Central memory CD8-positive, alpha-beta T cell (primary cell): ENCODE measurements around the gene PLA2G4E.

Experiments
- ATAC-seq: fragments of 150-1000 bp; cut with Tn5 transposase; replicated peaks from 2 replicates; pipeline ENCODE4 v1.10.0; 2022; ENCODE audit warnings: mild to moderate bottlenecking, moderate FRiP score, moderate number of reproducible peaks; ENCODE audit not compliant: poor library complexity, severe bottlenecking; ENCODE audit errors: extremely low read depth
- DNase-seq, 2 donors: peaks; one replicate each; pipeline ENCODE4 v3.0.0; 2021; ENCODE audit warnings: low spot score in 2 of 2
- H3K27ac Mint-ChIP-seq: one replicate; pipeline ENCODE4 v1.8.0; 2022; ENCODE audit warnings: low read depth, mild to moderate bottlenecking, moderate library complexity, mixed read lengths
- H3K27me3 Mint-ChIP-seq: one replicate; pipeline ENCODE4 v1.8.0; 2022; ENCODE audit warnings: mixed read lengths
- H3K36me3 Mint-ChIP-seq: one replicate; pipeline ENCODE4 v1.8.0; 2022; ENCODE audit warnings: mild to moderate bottlenecking, moderate library complexity, mixed read lengths; ENCODE audit not compliant: insufficient read depth
- H3K4me1 Mint-ChIP-seq: one replicate; pipeline ENCODE4 v1.8.0; 2022; ENCODE audit warnings: mixed read lengths
- H3K4me3 Mint-ChIP-seq: one replicate; pipeline ENCODE4 v1.8.0; 2022; ENCODE audit warnings: mild to moderate bottlenecking, moderate library complexity, mixed read lengths
- H3K9me3 Mint-ChIP-seq: one replicate; pipeline ENCODE4 v1.8.0; 2022; ENCODE audit warnings: mixed read lengths

PLA2G4E gene

DNA sequence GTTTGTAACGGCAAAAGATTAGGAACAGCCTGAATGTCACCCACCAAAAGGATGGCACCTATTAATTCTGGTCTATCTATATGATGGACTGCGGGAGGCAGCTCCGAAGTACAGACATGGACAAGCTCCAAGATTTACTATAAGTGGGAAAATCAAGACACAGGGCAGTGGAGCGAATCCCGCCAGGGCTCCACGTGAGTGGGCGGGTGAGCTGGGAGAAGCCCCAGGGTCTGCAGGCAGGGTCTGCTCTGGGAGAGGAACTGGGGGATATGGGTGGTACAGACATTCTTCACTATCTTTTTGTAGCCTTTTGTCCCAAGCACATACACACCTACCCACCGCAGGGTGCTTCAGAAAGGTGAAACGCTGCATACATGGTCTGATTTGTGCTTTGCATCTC, 88.7 kb downstream of the PLA2G4E start:
- Mint-ChIP-seq H3K27ac (no peak overlapping the region), H3K27me3 (no peaks in the 10 kb centered on the region), H3K36me3 (peaks cover 18% of the 10 kb centered on the region), H3K4me1 (peaks cover 39% of the 10 kb centered on the region), H3K9me3 (no peaks in the 10 kb centered on the region), H3K4me3 (no peak overlapping the region)
- DNase-seq (no peak), ATAC-seq (no peak)
